Left ventricle myocardium superior (tissue), 1 donor: ENCODE data around the gene NLGN1. TPM values are rescaled to one million over a fixed set of nuclear protein-coding genes. Genes with fewer than 3 reads are reported as not detected.

Experiments used
- ATAC-seq: fragments of 200-7000 bp; cut with Tn5 transposase; one replicate; pipeline ENCODE4 v1.9.1; 2020; ENCODE audit warnings: mild to moderate bottlenecking, moderate library complexity
- DNase-seq: peaks from one replicate; pipeline ENCODE4 v3.0.0-alpha.2; 2020
- intact Hi-C: fragments of 100-400 bp; cut with micrococcal nuclease; formaldehyde crosslinking; loops from one replicate; pipeline ENCODE4 v1.11.0; 2022
- total RNA-seq: library from RNA; stranded (reverse); fragmentation: NEBNext Ultra II Directional; extraction: Animal tissue kit (Norgen Biotek cat#: 25700); gene quantifications from one replicate; pipeline ENCODE4 v1.2.1, GENCODE V29; 2021
- donor health status: DM: no; HTN: yes; CAD: no; lungs with severe emphysema.

The NLGN1 gene
- total RNA-seq, 1 donor from 2014 or later: 10.5 TPM

GRCh38 chr3:174310475-174310983 is 913.0 kb downstream of the NLGN1 start:
- DNase-seq: no peak
- intact Hi-C loops: no loop called here
- no peak for ATAC-seq

- intact Hi-C loops: no loop called here
- no peak for ATAC-seq
- no peak for DNase-seq
Measured at GRCh38 chr3:174315225-174315624, 917.7 kb downstream of the NLGN1 start.

DNA sequence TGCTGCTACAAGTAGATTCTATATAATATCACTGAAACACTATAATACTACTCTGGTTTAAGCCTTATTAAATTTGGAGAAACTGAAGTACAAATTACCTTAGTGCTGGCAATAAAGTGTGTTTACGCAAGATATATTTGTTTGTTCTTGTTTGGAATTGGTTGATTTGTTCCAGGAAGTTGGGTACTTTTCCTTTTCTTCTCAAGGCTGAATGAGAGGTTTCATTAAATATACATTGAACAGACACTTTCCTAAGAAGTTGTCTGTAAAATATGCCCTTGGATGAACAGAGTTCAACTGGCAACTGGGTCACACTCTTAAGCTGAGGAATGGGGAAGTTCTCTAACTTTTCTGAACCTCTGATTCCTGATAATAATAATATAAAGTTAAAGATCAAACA is 919.5 kb downstream of the NLGN1 start:
- intact Hi-C loops: no loop called here
- no peak for DNase-seq
- no peak for ATAC-seq

DNA sequence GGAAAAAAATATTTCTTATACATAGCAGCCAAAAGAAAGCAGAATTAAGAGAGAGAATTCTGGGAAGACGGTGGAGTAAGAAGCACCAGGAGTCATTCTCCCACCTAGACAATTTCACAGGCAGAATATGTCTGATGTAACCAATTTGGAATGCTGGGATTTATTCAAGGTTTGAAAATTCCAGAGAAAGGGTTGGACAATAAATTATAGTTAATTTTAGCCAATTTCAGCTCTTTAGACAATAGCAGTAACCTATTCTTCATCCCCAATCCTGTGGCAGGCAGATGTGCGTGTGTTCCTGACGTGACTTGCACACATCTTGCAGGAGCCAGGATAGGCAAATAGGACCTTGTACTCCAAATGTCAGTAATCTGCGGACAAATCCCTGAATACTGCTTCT is 920.6 kb downstream of the NLGN1 start:
- DNase-seq (no peak), ATAC-seq (no peak)
- intact Hi-C loops: no loop called here

DNA sequence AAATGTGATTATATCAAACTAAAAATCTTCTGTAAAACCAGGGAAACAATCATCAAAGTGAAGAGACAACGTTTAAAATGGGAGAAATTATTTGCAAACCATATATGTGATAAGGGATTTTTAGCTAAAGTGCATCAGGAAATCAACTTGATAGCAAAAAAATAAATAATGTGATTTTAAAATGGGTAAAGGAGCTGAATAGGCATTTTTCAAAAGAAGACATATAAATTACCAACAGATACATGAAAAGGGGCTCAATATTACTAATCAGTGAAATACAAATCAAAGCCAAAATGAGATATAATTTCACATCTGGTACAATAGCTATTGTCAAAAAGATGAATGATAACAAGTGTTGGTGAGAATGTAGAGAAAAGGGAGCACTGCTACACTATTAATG is 924.0 kb downstream of the NLGN1 start:
- intact Hi-C loops: no loop called here
- DNase-seq: no peak
- ATAC-seq: no peak

GRCh38 chr3:174322789-174323188 is 925.2 kb downstream of the NLGN1 start:
- intact Hi-C loops: no loop called here
- ATAC-seq: no peak
- no peak for DNase-seq

DNA sequence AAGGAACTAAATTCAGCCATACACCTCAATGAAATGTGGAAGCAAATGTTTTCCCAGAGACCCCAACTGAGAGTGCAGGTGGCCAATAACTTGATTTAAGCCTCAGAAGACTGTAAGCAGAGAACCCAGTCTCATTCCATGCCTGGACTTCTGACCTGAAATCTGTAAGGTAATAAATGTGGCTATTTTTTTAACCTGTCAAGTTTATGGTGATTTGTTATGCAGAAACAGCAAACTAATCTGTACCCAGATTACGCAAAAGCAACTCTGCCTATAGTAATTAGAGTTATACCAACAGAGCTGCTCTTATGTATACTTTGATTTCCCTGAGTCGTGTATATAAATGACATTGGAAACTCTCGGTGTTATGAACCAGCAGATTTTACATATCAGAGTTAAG is 927.6 kb downstream of the NLGN1 start:
- ATAC-seq (no peak), DNase-seq (no peak)
- intact Hi-C loops: no loop called here

DNA sequence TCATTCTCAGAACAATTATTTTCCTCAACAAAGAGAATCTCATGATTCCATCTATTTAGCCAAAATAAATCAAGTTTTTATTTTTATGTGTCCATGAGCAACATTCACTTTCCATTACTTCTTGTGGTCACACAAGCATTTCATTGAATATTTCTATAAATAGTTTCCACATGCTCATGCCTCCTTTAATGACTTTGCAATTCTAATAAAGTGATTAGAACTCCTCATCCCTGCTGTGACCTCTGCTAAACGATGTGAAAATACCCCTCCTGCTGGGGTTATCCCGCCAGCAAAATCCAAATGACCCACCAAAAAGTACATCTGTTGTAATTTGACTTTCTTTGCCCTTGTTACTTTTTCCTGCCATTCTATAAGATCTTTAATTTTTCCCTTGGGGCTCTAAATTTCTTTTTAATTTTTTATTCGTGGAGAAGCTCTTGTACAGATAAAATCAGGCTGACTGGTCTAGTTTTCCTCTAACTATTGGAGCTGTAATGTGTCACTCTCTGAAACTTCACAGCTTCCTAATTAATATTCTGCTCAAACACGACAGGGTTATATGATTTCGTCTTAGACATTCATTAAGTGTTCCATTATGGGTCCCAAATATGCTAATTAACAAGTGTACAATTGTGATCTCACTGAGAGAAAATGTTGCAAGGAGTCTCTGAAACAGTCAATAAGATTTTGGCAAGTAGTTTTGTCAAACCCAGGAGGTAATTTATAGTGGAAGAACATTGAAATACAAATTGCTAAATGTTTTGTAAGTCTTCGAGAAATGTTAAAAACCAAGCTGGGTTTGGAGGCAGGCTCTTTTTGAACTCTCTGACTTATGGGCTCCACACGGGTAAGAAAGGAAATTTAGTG is 928.5 kb downstream of the NLGN1 start:
- intact Hi-C loops: no loop called here
- no peak for DNase-seq
- no peak for ATAC-seq

DNA sequence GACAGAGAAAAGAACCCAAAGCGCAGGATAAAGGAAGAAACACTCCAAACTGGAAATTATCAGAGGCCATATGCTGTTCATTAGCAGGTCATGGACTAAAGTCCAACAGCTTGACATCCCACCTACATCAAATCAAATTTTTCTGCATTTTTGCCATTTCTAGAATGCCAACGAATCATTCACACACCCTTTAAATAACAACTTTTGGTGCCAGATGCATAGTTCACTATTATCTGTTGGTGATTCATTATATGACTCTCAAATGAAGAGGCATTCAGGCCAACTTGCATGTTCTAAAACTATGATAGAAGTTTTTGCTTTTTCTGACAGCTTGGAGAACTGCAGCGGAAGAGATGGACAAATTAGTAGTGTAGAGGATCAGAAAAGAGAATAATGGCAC is 931.8 kb downstream of the NLGN1 start:
- ATAC-seq: no peak
- intact Hi-C loops: no loop called here

DNA sequence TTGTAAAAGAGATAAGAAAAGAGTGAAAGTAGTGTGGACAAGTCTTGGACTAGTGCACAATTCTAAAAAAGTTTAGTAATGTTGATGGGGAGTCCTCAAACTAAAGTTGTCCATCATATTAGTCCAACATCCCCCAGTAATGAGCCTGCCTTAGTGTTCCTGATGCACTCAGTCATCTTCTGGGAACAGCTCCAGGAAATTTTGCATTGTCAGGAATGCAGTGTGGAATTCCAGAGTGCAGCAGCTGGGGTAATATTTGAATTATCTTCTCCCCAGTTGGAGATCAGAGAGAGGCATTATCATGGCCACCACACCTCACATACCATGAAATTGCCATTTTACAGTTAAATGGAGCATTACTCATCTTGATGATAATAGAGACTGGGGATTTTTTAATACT is 932.8 kb downstream of the NLGN1 start:
- DNase-seq: no peak
- intact Hi-C loops: no loop called here
- no peak for ATAC-seq

More for the DNA sequence above, 931.8 kb downstream of the NLGN1 start:
- DNase-seq: no peak

DNA sequence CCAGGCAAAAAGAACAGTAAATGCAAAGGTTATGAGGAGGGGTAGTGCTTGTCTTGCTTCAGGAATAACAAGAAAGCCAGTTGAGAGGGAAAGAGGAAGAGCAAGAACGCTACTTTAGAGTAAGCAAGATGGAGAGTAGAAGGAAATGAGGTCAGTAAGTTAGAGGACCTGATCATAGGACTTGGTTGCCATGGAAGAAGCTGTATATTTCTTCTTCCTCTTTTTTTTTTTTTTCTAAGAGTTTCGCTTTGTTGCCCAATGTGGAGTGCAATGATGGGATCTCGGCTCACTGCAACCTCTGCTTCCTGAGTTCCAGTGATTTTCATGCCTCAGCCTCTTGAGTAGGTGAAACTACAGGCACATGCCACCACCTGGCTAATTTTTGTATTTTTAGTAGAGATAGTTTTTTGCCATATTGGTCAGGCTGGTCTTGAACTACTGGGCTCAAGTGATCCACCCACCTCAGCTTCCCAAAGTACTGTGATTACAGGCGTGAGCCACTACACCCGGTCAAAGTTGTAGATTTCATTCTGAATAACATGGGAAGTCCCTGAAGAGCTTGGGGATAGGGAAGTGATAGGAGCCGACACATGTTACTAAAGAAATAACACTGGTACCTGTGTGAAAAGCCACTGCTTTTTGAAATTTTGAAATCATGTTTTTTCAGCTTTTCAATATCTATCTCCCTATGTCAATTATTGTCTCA is 933.7 kb downstream of the NLGN1 start:
- DNase-seq (no peak), ATAC-seq (peak; percentile 61)
- intact Hi-C loops: no loop called here

DNA sequence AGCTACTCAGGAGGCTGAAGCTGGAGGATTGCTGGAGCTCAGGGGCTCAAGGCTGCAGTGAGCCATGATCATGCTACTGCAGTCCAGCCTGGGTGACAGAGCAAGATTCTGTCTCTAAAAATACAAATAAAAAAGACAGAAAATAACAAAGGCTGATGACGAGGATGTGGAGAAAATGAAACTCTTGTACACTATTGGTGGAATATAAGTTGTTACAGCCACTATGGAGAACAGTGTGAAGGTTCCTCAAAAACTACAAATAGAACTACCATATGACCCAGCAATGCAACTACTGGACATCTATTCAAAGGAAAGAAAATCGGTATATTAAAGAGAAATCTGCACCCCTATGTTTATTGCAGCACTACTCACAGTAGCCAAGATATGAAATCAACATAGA is 934.8 kb downstream of the NLGN1 start:
- intact Hi-C loops: no loop called here
- ATAC-seq: no peak

GRCh38 chr3:174333640-174334039 is 936.1 kb downstream of the NLGN1 start:
- no peak for DNase-seq
- intact Hi-C loops: no loop called here
- no peak for ATAC-seq

More for the DNA sequence above, 934.8 kb downstream of the NLGN1 start:
- no peak for DNase-seq

- ATAC-seq (no peak), DNase-seq (no peak)
- intact Hi-C loops: no loop called here
Measured at GRCh38 chr3:174334111-174334510, 936.6 kb downstream of the NLGN1 start.

DNA sequence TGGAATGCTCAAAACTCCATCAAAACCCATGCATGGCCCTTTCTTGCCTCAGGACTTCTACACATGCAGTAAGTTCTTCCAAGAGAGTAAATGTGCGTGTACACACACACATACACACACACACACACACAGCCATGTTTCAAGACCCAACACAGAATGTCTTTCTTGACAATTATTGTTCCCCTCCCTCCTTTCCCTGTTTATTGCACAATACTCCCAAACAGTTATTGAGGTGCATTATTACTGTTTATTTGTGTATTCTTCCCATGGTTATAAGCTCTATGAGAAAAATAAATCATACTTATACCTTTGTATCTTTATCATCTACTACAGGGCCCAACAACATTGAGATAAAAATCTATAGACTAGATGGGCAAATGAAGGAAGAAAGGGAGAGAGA is 937.8 kb downstream of the NLGN1 start:
- ATAC-seq (no peak), DNase-seq (no peak)
- intact Hi-C loops: no loop called here

DNA sequence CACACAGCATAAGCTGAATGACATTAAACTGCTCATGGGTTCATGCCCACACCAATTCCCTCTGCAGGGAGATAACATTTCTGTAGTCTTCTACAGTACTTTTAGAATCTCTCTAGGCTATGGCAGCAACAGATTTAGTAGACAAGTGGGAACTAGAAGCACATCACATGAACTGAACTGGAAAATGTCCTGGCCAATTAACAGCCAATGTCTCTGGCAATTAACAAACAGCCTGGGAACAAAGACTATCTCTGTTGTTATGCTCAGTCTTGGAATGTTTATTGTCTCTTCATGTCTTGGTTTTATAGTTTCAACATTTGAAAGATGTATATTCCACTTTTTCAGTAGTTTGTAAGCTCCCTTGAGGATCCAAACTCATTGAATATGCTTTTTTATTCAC is 938.4 kb downstream of the NLGN1 start:
- no peak for ATAC-seq
- DNase-seq: no peak
- intact Hi-C loops: no loop called here
